Measurements from ENCODE around the gene MCL1.
"Not testable (repeated sequence)": the region's sequence is repeated elsewhere in the genome, so short reads cannot be mapped to it uniquely, and the experiment has no call there.

MCL1 gene

GRCh38 chr1:150579110-150579944 lies at the start of gene MCL1:
MCL1 (minus strand) TSS chr1:150579610; CDS start chr1:150579530, 80 bp downstream.
- peak; percentile 98 for DNase-seq

GRCh38 chr1:150628766-150629114 lies 49.3 kb upstream of the MCL1 start:
- DNase-seq, result no peak

- DNase-seq, result no peak
These were observed 48.5 kb upstream of the MCL1 start for GRCh38 chr1:150627826-150628410.

- no peak for DNase-seq
These were observed 46.7 kb upstream of the MCL1 start for GRCh38 chr1:150626150-150626549.

- not testable (repeated sequence) for DNase-seq
These were observed 45.1 kb upstream of the MCL1 start for GRCh38 chr1:150624546-150624945.

GRCh38 chr1:150624134-150624533 lies 44.7 kb upstream of the MCL1 start:
- not testable (repeated sequence) for DNase-seq

GRCh38 chr1:150622303-150622975 lies 43.0 kb upstream of the MCL1 start:
- DNase-seq, result no peak

- no peak for DNase-seq
These were observed 42.3 kb upstream of the MCL1 start for GRCh38 chr1:150621497-150622302.

- no peak for DNase-seq
These were observed 41.5 kb upstream of the MCL1 start for GRCh38 chr1:150620919-150621318.

- DNase-seq, result peak; percentile 37
These were observed 40.4 kb upstream of the MCL1 start for GRCh38 chr1:150619576-150620509.

- DNase-seq, result no peak
These were observed 36.2 kb upstream of the MCL1 start for GRCh38 chr1:150615346-150616201.

- DNase-seq, result peak; percentile 97
These were observed 33.9 kb upstream of the MCL1 start for GRCh38 chr1:150613061-150613920.

GRCh38 chr1:150612014-150612345 lies 32.6 kb upstream of the MCL1 start:
- no peak for DNase-seq

- no peak for DNase-seq
These were observed 31.2 kb upstream of the MCL1 start for GRCh38 chr1:150610576-150610975.

- no peak for DNase-seq
These were observed 30.3 kb upstream of the MCL1 start for GRCh38 chr1:150609732-150610131.

- no peak for DNase-seq
These were observed 27.2 kb upstream of the MCL1 start for GRCh38 chr1:150606463-150607142.

GRCh38 chr1:150605451-150605731 lies 26.0 kb upstream of the MCL1 start:
- not testable (repeated sequence) for DNase-seq

GRCh38 chr1:150604226-150604588 lies 24.8 kb upstream of the MCL1 start:
- no peak for DNase-seq

- no peak for DNase-seq
These were observed 24.3 kb upstream of the MCL1 start for GRCh38 chr1:150603711-150604110.

GRCh38 chr1:150602372-150602771 lies 23.0 kb upstream of the MCL1 start:
- not testable (repeated sequence) for DNase-seq

All from DMS153 (cell line).